IgD-negative memory B cell (primary cell): ENCODE results near the gene ACACB. TPM values are rescaled to one million over a fixed set of nuclear protein-coding genes. Genes with fewer than 3 reads are reported as not detected.

Source experiments
- H3K27ac Mint-ChIP-seq, 3 donors: one replicate each; pipeline ENCODE4 v1.8.0; 2020 to 2022; ENCODE audit warnings: mild to moderate bottlenecking in 3 of 3, mixed read lengths in 3 of 3, moderate library complexity in 1 of 3
- H3K27me3 Mint-ChIP-seq: one replicate; pipeline ENCODE4 v1.8.0; 2021; ENCODE audit warnings: mixed read lengths
- H3K36me3 Mint-ChIP-seq: one replicate; pipeline ENCODE4 v1.8.0; 2020; ENCODE audit warnings: mild to moderate bottlenecking, mixed read lengths
- H3K4me1 Mint-ChIP-seq, 3 donors: one replicate each; pipeline ENCODE4 v1.8.0; 2020 to 2022; ENCODE audit warnings: mixed read lengths in 3 of 3, mild to moderate bottlenecking in 1 of 3
- H3K4me3 Mint-ChIP-seq, 4 donors: one replicate each; pipeline ENCODE4 v1.8.0; 2020 to 2022; ENCODE audit warnings: mild to moderate bottlenecking in 4 of 4, mixed read lengths in 4 of 4, moderate library complexity in 3 of 4
- H3K9me3 Mint-ChIP-seq, 3 donors: one replicate each; pipeline ENCODE4 v1.8.0; 2020 to 2021; ENCODE audit warnings: mixed read lengths in 3 of 3, mild to moderate bottlenecking in 1 of 3
- polyA plus RNA-seq: library from polyadenylated mRNA; unstranded; fragments of 300-500 nt; fragmentation: Illumina TruSeq; gene quantifications from one replicate; pipeline ENCODE4 v1.2.3, GENCODE V29; 2021

Gene ACACB
- polyA plus RNA-seq, 1 donor from 2014 or later: 2.4 TPM

DNA sequence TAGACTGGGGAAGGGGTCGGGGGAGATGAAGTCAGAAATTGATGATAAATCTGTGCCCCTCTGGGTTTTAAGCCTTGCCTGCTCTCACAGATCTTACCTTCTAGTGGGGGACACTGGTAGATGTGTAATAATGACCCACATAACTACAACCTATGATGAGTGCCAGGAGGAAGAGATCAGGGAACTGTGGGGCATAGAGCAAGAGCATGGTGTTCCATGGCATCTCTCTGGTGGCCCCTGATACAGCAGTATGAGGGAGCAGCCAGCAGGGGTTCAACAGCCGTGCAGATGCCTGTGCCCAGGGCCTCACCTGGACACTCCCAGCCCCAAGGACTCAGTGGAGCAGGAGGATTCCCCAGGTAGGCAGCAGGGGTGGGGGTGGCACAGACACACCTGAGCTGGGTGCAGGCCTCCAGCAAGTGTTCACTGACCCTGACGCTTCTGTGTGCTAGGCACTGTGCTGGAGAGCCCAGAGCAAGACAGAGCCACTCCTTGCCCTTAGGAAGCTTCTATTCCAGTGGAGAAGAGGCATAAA, 5.0 kb downstream of the ACACB start:
- no peaks in the 10 kb centered on the region for H3K4me1 Mint-ChIP-seq
- no peak overlapping the region for H3K4me3 Mint-ChIP-seq
- no peaks in the 10 kb centered on the region for H3K9me3 Mint-ChIP-seq
- peaks cover 2% of the 10 kb centered on the region for H3K27me3 Mint-ChIP-seq
- no peak overlapping the region for H3K27ac Mint-ChIP-seq
- peaks cover 6% of the 10 kb centered on the region for H3K36me3 Mint-ChIP-seq

DNA sequence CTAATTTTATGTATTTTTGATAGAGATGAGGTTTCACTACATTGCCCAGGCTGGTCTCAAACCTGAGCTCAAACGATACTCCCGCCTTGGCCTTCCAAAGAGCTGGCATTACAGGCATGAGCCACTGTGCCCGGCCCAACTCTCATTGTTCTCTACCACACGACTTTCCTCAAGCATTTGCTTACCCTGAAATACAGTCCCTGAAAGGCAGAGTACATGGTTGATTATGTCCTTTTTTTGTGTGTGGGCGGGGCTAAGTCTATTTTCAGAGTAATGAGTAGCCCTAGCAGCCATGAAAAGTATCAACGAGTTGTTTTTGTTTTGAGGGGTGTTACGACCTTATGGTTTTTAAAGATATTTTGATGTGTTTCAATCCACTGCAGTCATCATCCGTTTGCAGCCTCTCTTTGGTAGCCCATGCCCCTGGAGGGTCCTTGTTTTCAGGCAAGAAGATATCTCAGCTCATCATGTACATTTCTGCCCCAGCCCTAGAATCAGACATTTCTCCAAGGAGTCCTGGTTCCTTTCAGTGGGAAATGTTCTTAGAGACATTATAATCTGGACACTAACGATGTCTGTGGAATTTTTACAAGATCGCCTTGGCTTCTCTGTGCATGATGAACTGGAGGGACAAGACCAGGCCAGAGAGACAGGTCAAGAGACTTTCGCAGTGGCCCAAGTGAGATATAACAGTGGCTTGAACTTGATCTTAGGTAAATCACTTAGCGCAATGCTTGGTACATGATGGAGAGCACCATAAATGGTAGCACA, 8.7 kb downstream of the ACACB start:
- Mint-ChIP-seq H3K9me3 (no peaks in the 10 kb centered on the region), H3K27ac (no peak overlapping the region), H3K4me3 (no peak overlapping the region), H3K4me1 (no peaks in the 10 kb centered on the region), H3K27me3 (peaks cover 2% of the 10 kb centered on the region), H3K36me3 (peaks cover 6% of the 10 kb centered on the region)

DNA sequence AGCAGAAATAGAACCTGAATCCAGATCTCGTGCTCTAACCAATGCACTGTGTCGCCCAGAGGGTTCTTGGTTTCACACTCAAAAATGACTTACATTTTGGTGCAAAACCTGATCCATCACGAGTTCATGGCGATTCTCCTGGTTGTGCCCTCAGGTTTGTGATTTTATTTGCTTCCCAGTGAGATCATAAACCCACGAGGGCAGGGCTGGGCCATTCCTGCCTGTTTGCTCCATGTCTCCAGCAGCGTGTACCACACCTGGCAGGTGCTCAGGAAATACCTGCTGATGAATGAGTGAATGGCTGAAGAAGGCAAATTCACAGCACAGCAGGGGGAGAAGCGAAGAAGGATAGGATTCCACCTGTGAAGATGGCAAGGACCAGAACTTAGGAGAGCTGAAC, 9.4 kb downstream of the ACACB start:
- Mint-ChIP-seq H3K4me1 (no peaks in the 10 kb centered on the region), H3K27ac (no peak overlapping the region), H3K4me3 (no peak overlapping the region), H3K36me3 (peaks cover 3% of the 10 kb centered on the region), H3K27me3 (peaks cover 2% of the 10 kb centered on the region), H3K9me3 (peaks cover 0 to 1% (median 0%) of the 10 kb centered on the region in 3 donors)

DNA sequence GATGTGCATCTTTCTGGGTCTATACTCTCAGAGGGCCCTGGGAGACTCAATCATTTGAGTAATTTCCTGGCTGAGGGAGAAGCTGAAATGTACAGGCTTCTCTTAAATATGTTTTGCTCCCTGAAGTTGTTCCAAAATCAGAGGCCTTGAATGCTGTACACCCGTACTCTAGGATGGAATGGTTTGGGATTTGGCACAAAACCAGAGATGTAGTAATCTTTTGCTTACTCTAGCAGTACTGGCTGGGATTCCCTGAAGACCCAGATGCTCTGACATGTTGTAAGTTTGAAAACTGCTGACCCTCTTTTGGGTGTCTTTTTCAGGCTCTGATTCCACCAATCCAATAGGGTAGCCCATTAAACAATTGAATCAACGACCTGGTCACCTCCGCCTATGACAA, 10.4 kb downstream of the ACACB start:
- H3K4me1 Mint-ChIP-seq: no peaks in the 10 kb centered on the region
- peaks cover under 1% of the 10 kb centered on the region for H3K27me3 Mint-ChIP-seq
- H3K36me3 Mint-ChIP-seq: no peaks in the 10 kb centered on the region

DNA sequence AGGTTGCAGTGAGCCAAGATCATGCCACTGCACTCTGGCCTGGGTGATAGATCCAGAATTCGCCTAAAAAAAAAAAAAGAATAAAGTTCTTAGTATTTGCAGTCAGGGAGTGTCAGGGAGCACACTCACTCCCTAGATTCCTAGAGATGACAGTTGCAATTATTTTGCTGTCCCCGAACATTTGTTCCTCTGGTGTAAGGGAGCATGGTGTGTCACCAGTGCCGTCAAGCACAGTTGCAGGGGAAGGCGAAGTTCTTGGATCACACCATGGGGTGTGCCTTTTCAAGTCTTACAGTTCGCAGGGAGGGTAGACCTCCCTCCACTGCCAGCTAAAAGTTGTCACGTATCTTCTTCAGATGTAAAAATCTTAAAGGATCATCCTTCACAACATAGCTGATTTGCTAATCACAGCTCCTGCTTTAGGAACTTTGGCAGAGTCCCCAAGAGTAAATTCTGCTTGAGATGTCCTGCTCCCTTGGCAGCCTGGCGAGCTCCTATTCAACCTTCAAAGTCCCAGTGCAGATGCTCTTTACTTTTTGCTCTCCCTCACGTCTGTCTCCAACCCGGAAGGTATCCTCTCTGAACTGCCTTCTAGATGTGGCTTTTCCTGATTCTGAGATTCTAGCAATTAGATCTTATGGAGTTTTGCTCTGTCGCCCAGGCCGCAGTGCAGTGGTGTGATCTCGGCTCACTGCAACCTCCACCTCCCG, 11.3 kb downstream of the ACACB start:
- Mint-ChIP-seq H3K27ac (no peak overlapping the region), H3K4me1 (no peaks in the 10 kb centered on the region), H3K36me3 (no peaks in the 10 kb centered on the region), H3K9me3 (peaks cover 0 to 1% (median 0%) of the 10 kb centered on the region in 3 donors), H3K4me3 (no peak overlapping the region), H3K27me3 (peaks cover 3% of the 10 kb centered on the region)

More for the DNA sequence above, 10.4 kb downstream of the ACACB start:
- no peak overlapping the region for H3K4me3 Mint-ChIP-seq
- H3K27ac Mint-ChIP-seq: no peak overlapping the region
- peaks cover 0 to 1% (median 0%) of the 10 kb centered on the region in 3 donors for H3K9me3 Mint-ChIP-seq

DNA sequence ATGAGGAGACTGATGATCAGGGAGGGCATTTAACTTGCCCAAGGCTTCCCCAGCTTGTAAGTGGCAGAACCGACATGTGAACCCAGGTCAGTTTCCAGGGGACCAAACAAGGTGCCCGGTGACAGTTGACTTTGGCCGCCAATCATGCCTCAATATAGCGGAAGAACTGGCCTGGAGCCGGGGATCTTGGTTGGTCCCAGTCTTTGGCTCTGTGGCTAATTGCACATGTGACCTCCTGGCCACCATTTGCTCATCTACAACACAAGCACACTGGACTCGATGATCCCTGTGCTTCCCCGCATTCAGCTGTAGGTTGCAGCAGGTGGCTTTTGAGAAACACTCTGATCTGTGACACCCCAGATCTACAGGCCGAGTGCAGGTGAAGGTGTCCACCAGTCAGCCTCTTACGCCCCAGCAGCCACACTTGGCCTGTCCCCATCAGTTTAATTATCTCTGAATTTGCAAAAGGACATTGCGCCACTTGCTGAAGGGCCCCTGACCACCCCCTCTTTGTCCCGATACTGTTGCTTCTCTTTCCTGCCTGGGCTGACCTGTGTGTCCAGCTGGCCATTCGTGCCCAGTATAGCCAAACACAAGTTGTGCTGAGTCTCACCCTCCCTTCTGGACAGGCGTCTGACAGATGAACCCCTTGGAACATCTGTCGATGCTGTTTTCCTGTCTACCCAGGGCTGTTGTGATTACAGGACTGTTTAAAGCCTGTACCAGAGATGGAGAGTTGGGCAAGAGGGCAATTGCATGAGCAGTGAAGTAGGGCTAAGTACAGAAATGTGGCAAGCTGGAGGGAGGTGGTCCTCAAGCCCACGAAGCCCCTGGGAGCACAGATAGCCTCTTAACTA, 14.1 kb downstream of the ACACB start:
- Mint-ChIP-seq H3K27ac (no peak overlapping the region), H3K4me3 (no peak overlapping the region), H3K9me3 (peaks cover 0 to 7% (median 3%) of the 10 kb centered on the region in 3 donors), H3K4me1 (no peaks in the 10 kb centered on the region), H3K36me3 (peaks cover 1% of the 10 kb centered on the region), H3K27me3 (peaks cover 3% of the 10 kb centered on the region)

DNA sequence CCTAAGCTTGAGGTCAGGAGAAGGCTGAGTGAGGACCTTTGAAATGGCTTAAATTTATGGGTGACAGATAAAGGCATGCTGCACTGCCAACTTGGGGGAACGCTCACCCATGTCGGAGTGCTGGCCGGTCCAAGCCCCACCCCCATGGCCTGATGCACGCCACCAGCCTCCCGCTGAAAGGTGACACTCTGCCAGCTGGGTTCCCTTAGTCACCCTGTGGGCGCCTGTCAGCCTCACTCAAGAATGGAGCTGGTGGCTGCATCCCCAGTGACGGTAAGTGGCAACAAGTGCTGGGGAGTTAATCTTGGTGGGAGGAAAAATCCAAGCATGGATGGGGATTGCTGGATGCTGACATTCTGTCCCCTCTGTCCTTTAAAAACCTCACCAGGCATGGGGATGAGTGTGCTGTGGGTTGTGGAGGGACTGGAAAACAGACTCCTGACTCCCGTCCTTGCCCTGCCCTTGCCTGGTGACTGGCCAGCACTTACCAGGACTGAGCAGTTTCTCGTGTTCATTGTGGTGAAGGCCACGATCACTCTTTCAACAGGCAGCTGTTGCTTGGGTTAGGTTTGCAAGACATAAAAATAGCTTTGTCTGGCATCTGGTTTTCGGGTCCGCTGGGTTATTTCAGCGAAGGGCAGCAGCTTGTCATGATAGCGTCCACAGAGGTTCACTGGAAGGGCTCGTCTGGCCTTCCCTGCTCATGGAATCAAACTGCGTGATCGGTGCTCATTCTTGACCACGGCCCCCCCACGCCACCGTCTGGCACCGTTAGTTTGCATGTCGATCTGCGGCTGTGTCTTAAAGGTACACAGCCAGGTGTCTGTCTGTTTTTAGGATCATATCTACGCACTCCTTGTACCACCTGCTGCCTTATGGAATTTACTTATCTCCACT, 15.0 kb downstream of the ACACB start:
- H3K4me1 Mint-ChIP-seq: no peaks in the 10 kb centered on the region
- peaks cover 2% of the 10 kb centered on the region for H3K36me3 Mint-ChIP-seq
- peaks cover 0 to 8% (median 7%) of the 10 kb centered on the region in 3 donors for H3K9me3 Mint-ChIP-seq
- H3K27ac Mint-ChIP-seq: no peak overlapping the region
- H3K27me3 Mint-ChIP-seq: peaks cover 3% of the 10 kb centered on the region
- peak overlapping the region in 1 of 4 donors; percentile 38 for H3K4me3 Mint-ChIP-seq

DNA sequence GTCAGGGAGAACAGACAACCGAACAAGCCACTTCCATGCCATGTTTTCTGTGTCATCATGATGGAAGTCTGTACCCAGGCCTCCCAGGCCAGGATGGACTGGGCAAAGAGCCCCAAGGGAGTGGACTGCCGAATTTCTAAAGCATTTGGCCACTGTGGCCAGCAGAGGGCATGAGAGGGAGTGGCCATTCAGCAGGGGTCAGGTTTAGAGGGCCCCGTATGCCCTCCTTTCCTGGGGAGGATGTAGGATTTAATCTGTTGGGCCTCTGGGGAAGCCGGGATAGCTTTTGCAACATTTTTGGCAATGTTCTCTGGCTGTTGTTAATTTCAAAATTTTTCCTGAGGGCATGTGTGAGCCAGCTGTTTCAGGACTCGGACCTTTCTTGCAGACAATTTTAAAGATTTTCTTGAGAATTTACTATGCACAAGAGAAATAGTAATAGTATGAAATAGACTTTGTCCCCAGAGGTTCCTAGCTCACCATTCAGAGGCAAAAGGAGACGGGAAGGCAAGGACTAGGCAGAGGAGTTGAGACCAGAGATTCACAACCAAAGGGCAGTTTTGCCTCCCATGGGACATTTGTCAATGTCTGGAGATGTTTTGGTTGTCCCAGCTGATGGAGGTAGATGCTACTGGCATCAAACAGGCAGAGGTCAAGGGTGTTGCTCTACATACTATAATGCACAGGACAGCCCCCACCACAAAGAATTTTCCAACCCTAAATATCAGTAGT, 18.0 kb downstream of the ACACB start:
- Mint-ChIP-seq H3K36me3 (peaks cover 4% of the 10 kb centered on the region), H3K4me1 (no peaks in the 10 kb centered on the region), H3K4me3 (no peak overlapping the region), H3K9me3 (peaks cover 4 to 11% (median 7%) of the 10 kb centered on the region in 3 donors), H3K27me3 (peaks cover 15% of the 10 kb centered on the region), H3K27ac (no peak overlapping the region)

DNA sequence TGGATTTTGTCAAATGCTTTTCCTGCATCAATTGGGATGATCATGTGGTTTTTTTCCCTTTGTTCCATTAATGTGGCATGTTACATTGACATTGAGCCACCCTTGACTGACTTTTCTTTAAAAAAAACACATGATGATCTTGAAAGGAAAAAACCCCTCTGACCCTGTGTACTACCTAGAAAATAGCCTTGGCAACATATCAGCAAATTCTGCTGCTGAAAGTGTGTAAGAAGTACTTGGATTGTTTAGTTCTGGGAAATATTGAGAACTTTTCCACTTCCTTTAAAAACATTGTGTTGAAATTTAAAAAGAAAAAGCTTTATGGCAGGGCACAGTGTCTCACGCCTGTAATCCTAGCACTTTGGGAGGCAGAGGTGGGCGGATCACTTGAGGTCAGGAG, 20.7 kb downstream of the ACACB start:
- peaks cover 4 to 11% (median 5%) of the 10 kb centered on the region in 3 donors for H3K9me3 Mint-ChIP-seq
- H3K36me3 Mint-ChIP-seq: peaks cover 4% of the 10 kb centered on the region
- H3K27ac Mint-ChIP-seq: no peak overlapping the region
- no peaks in the 10 kb centered on the region for H3K4me1 Mint-ChIP-seq
- H3K27me3 Mint-ChIP-seq: peaks cover 12% of the 10 kb centered on the region
- H3K4me3 Mint-ChIP-seq: no peak overlapping the region

DNA sequence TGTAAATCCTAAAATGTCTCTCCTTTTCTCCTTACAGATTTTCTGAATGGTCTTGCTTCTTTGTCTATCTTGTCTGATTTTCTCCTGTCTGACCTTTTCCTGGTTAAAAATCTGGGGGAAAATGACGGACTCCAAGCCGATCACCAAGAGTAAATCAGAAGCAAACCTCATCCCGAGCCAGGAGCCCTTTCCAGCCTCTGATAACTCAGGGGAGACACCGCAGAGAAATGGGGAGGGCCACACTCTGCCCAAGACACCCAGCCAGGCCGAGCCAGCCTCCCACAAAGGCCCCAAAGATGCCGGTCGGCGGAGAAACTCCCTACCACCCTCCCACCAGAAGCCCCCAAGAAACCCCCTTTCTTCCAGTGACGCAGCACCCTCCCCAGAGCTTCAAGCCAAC, 23.0 kb downstream of the ACACB start:
- peaks cover 4 to 11% (median 5%) of the 10 kb centered on the region in 3 donors for H3K9me3 Mint-ChIP-seq
- peaks cover 18% of the 10 kb centered on the region for H3K27me3 Mint-ChIP-seq
- H3K4me3 Mint-ChIP-seq: no peak overlapping the region
- no peak overlapping the region for H3K27ac Mint-ChIP-seq
- peaks cover 0 to 3% (median 0%) of the 10 kb centered on the region in 3 donors for H3K4me1 Mint-ChIP-seq
- H3K36me3 Mint-ChIP-seq: peaks cover 6% of the 10 kb centered on the region

DNA sequence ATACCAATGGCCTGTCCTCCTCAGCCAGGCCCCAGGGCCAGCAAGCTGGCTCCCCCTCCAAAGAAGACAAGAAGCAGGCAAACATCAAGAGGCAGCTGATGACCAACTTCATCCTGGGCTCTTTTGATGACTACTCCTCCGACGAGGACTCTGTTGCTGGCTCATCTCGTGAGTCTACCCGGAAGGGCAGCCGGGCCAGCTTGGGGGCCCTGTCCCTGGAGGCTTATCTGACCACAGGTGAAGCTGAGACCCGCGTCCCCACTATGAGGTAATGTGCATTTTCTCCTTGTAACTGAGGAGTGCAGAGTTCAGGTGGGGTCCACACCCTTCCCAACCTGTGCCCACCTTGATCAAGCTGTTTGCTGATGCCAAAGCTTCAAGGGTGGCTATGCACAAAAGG, 23.4 kb downstream of the ACACB start:
- H3K36me3 Mint-ChIP-seq: peaks cover 6% of the 10 kb centered on the region
- peaks cover 4 to 11% (median 5%) of the 10 kb centered on the region in 3 donors for H3K9me3 Mint-ChIP-seq
- H3K27ac Mint-ChIP-seq: no peak overlapping the region
- H3K4me1 Mint-ChIP-seq: peaks cover 0 to 3% (median 0%) of the 10 kb centered on the region in 3 donors
- H3K27me3 Mint-ChIP-seq: peaks cover 19% of the 10 kb centered on the region
- H3K4me3 Mint-ChIP-seq: no peak overlapping the region

DNA sequence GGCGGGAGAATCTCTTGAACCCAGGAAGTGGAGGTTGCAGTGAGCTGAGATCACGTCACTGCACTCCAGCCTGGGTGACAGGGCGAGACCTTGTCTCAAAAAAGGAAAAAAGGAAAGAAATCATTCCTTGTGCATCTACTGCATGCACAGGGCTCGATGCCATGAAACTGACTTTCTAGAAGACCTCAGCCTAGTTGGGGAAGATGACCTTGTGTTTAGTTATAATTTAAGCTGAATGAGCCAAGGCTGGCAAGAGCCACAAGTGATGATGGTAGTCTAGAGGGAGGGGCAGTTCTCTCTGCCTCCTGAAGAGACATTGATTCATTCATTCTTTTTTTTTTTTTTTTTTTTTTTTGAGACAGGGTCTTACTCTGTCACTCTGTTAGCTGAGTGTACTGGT, 24.2 kb downstream of the ACACB start:
- peaks cover 4% of the 10 kb centered on the region for H3K36me3 Mint-ChIP-seq

DNA sequence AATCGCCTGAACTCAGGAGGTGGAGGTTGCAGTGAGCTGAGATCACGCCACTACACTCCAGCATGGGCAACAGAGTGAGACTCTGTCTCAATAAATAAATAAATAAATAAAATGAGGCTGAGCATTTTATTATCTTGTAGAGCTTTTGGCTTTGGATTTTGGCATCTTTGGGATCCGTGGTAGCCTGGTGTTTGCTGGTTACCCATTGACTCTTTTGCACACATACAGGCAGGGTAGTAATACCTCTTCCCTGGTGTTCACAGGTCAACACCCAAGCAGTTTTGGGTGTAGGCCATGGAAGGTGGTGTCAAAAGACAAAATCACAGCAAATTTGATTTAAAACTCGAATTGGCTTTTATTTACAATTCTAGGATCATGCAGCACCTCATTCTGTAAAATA, 27.8 kb downstream of the ACACB start:
- peaks cover 3% of the 10 kb centered on the region for H3K36me3 Mint-ChIP-seq
- H3K27me3 Mint-ChIP-seq: peaks cover 11% of the 10 kb centered on the region
- peak overlapping the region in 1 of 3 donors; percentile 5 for H3K27ac Mint-ChIP-seq
- peaks cover 0 to 3% (median 0%) of the 10 kb centered on the region in 3 donors for H3K4me1 Mint-ChIP-seq
- H3K9me3 Mint-ChIP-seq: no peaks in the 10 kb centered on the region
- no peak overlapping the region for H3K4me3 Mint-ChIP-seq

More for the DNA sequence above, 24.2 kb downstream of the ACACB start:
- peaks cover 19% of the 10 kb centered on the region for H3K27me3 Mint-ChIP-seq
- peaks cover 3 to 4% (median 4%) of the 10 kb centered on the region in 3 donors for H3K9me3 Mint-ChIP-seq
- no peak overlapping the region for H3K4me3 Mint-ChIP-seq
- peaks cover 0 to 3% (median 0%) of the 10 kb centered on the region in 3 donors for H3K4me1 Mint-ChIP-seq
- no peak overlapping the region for H3K27ac Mint-ChIP-seq
